ENCODE measurements around the gene PARD3.

- TF ChIP-seq, protein P1, sequence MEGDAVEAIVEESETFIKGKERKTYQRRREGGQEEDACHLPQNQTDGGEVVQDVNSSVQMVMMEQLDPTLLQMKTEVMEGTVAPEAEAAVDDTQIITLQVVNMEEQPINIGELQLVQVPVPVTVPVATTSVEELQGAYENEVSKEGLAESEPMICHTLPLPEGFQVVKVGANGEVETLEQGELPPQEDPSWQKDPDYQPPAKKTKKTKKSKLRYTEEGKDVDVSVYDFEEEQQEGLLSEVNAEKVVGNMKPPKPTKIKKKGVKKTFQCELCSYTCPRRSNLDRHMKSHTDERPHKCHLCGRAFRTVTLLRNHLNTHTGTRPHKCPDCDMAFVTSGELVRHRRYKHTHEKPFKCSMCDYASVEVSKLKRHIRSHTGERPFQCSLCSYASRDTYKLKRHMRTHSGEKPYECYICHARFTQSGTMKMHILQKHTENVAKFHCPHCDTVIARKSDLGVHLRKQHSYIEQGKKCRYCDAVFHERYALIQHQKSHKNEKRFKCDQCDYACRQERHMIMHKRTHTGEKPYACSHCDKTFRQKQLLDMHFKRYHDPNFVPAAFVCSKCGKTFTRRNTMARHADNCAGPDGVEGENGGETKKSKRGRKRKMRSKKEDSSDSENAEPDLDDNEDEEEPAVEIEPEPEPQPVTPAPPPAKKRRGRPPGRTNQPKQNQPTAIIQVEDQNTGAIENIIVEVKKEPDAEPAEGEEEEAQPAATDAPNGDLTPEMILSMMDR (IDR thresholded peaks at IDR 0.05), result no peak
- no peak for TF ChIP-seq POLR2AphosphoS5 (IDR thresholded peaks at IDR 0.05)
- TF ChIP-seq POLR2A (IDR thresholded peaks at IDR 0.05; ENCODE audit: low read depth), result no peak
Observed at GRCh38 chr10:34641913-34642558, 173.1 kb downstream of the PARD3 start.
